Parathyroid adenoma (tissue), 2 donors: ENCODE results near the gene COX8A.

Experiments
- H2AFZ ChIP-seq: fragments of 300-600 bp; sonication (generic); one replicate; pipeline ENCODE4 v1.7.0; 2017; ENCODE audit warnings: antibody characterized with exemption, mild to moderate bottlenecking
- H3K27ac ChIP-seq: fragments of 300-600 bp; sonication (generic); one replicate; pipeline ENCODE4 v1.7.0; 2017
- H3K27me3 ChIP-seq: fragments of 300-600 bp; sonication (generic); one replicate; pipeline ENCODE4 v1.7.0; 2017; ENCODE audit warnings: low read length; ENCODE audit not compliant: control insufficient read depth, insufficient read depth
- H3K36me3 ChIP-seq: fragments of 300-600 bp; sonication (generic); one replicate; pipeline ENCODE4 v1.7.0; 2017; ENCODE audit warnings: low read length; ENCODE audit not compliant: control insufficient read depth, insufficient read depth
- H3K4me1 ChIP-seq: fragments of 300-600 bp; sonication (generic); one replicate; pipeline ENCODE4 v1.7.0; 2017; ENCODE audit warnings: control low read depth
- H3K4me2 ChIP-seq: fragments of 300-600 bp; sonication (generic); one replicate; pipeline ENCODE4 v1.7.0; 2017; ENCODE audit warnings: low read length
- H3K4me3 ChIP-seq: fragments of 300-600 bp; sonication (generic); one replicate; pipeline ENCODE4 v1.7.0; 2017; ENCODE audit warnings: low read depth, low read length
- H3K79me2 ChIP-seq: fragments of 300-600 bp; sonication (generic); one replicate; pipeline ENCODE4 v1.7.0; 2017; ENCODE audit warnings: control low read depth
- H3K9ac ChIP-seq: fragments of 300-600 bp; sonication (generic); one replicate; pipeline ENCODE4 v1.7.0; 2017; ENCODE audit warnings: mild to moderate bottlenecking
- H3K9me3 ChIP-seq: fragments of 300-600 bp; sonication (generic); one replicate; pipeline ENCODE4 v1.7.0; 2017; ENCODE audit warnings: low read length; ENCODE audit not compliant: control insufficient read depth
- TF ChIP-seq, protein P1 (sequence below): fragments of 300-600 bp; sonication (generic); IDR thresholded peaks from one replicate; pipeline ENCODE4 v1.7.0; 2017; ENCODE audit warnings: antibody characterized with exemption, mild to moderate bottlenecking
- donor health status: primary hyperparathyroidism.

COX8A gene

DNA sequence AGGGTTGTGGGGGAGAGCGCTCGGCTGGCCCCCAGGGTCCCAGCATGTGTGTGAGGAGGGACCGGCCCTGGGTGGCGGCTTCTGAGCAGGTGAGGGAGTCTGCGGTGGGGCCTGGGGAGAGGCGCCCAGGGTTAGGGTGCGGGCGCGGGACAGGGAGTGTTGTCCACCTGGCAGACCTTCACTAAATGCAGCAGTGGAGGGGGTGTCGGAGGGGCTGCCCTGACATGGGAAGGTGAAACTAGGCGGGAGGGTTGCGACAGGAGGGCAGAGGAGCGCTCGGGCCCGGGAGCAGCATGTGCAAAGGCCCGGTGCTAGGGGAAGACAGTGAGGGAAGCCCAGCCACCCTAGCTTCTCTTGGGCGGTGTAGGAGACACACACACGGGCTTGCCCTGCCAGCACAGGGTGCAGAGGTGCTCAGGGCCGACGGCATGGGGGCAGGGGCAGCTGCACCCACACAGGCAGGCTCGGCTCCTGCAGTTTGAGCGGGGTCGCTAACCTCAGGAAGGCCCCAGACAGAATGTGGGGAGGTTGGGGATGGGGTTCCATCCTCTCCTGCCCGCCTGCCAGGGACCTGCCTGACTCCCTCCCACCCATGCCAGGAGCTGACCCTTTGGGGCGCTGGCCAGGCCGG lies 34.0 kb downstream of the COX8A start:
- Histone ChIP-seq H3K36me3 (no peaks in the 10 kb centered on the region), H3K9me3 (no peaks in the 10 kb centered on the region), H3K79me2 (no peaks in the 10 kb centered on the region), H3K27me3 (no peaks in the 10 kb centered on the region), H3K4me2 (peak overlapping the region; percentile 61), H3K4me1 (no peaks in the 10 kb centered on the region), H3K4me3 (no peak overlapping the region), H3K9ac (no peak overlapping the region), H3K27ac (no peak overlapping the region), H2AFZ (no peak overlapping the region)
- TF ChIP-seq, protein P1, sequence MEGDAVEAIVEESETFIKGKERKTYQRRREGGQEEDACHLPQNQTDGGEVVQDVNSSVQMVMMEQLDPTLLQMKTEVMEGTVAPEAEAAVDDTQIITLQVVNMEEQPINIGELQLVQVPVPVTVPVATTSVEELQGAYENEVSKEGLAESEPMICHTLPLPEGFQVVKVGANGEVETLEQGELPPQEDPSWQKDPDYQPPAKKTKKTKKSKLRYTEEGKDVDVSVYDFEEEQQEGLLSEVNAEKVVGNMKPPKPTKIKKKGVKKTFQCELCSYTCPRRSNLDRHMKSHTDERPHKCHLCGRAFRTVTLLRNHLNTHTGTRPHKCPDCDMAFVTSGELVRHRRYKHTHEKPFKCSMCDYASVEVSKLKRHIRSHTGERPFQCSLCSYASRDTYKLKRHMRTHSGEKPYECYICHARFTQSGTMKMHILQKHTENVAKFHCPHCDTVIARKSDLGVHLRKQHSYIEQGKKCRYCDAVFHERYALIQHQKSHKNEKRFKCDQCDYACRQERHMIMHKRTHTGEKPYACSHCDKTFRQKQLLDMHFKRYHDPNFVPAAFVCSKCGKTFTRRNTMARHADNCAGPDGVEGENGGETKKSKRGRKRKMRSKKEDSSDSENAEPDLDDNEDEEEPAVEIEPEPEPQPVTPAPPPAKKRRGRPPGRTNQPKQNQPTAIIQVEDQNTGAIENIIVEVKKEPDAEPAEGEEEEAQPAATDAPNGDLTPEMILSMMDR = no peak

DNA sequence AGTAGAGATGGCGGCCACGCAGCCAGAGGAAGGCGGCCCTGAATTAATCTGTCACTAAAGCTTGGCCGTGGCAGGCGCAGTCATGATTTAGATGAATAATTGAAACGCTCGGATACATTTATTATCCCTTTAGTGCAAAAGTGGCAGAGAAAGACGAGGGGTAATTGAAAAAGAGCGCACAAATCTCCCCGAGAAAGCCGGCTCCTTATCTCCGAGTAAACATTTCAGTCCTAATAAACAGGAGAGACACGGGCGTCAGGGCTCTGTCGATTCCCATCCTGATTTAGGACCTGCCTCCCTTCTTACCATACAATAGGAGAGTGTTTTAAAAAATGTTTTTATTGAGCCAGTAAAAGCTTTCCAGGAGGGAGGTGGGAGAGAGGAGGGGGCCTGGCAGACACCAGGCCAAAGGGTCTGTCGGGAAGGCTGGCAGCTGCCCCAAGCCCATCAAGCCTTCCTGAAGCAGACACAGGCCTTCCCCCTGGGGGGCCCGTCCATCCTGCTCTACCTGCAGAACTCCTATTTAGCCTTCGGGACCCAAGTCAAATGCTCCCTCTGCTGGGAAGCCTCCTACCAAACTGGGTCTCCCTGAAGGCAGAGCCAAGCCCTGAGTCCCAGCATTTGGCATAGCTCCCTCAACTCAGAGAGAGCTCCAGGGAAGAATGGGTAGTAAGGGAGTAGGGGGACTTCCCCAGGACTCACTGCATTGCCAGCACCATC lies 34.7 kb downstream of the COX8A start:
- Histone ChIP-seq H3K9me3 (no peaks in the 10 kb centered on the region), H3K27ac (no peak overlapping the region), H3K4me3 (no peak overlapping the region), H2AFZ (no peak overlapping the region), H3K79me2 (no peaks in the 10 kb centered on the region), H3K27me3 (no peaks in the 10 kb centered on the region), H3K4me1 (no peaks in the 10 kb centered on the region), H3K4me2 (no peak overlapping the region), H3K36me3 (no peaks in the 10 kb centered on the region), H3K9ac (no peak overlapping the region)
- TF ChIP-seq, protein P1 = no peak

DNA sequence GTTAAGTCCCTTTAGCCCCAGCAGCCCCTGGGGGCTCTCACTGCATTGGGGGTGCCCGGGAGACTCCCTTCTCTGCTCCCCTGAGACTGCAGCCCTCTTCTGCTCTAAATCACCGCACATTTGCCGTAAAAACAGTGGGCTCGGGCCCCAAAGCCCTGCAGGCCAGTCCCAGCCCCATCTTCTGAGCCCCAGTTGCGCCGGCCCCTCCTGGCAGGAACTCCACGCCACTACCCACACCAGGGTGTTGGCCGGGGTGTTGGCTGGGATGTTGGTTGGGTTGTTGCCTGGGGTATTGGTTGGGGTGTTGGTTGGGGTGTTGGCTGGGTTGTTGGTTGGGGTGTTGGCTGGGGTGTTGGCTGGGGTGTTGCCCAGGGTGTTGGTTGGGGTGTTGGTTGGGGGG lies 35.3 kb downstream of the COX8A start:
- Histone ChIP-seq H3K4me2 (no peak overlapping the region), H3K4me3 (no peak overlapping the region), H3K9ac (no peak overlapping the region), H3K9me3 (no peaks in the 10 kb centered on the region), H3K79me2 (no peaks in the 10 kb centered on the region), H2AFZ (no peak overlapping the region), H3K27ac (no peak overlapping the region), H3K36me3 (no peaks in the 10 kb centered on the region), H3K4me1 (no peaks in the 10 kb centered on the region), H3K27me3 (no peaks in the 10 kb centered on the region)
- TF ChIP-seq, protein P1 = no peak

DNA sequence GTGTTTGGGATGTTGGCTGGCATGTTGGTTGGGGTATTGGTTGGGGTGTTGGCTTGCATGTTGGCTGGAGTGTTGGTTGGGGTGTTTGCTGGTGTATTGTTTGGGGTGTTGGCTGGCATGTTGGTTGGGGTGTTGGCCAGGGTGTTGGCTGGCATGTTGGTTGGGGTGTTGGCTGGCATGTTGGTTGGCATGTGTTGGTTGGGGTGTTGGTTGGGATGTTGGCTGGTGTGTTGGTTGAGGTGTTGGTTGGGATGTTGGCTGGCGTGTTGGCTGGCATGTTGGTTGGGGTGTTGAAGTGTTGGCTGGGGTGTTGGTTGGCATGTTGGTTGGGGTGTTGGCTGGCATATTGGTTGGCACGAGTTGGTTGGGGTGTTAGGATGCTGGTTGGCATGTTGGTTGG lies 36.4 kb downstream of the COX8A start:
- Histone ChIP-seq H3K79me2 (no peaks in the 10 kb centered on the region), H3K27ac (no peak overlapping the region), H3K4me3 (no peak overlapping the region), H3K9ac (no peak overlapping the region), H3K36me3 (no peaks in the 10 kb centered on the region), H3K4me1 (no peaks in the 10 kb centered on the region), H3K4me2 (no peak overlapping the region), H2AFZ (no peak overlapping the region), H3K9me3 (no peaks in the 10 kb centered on the region), H3K27me3 (no peaks in the 10 kb centered on the region)
- TF ChIP-seq, protein P1 = no peak

DNA sequence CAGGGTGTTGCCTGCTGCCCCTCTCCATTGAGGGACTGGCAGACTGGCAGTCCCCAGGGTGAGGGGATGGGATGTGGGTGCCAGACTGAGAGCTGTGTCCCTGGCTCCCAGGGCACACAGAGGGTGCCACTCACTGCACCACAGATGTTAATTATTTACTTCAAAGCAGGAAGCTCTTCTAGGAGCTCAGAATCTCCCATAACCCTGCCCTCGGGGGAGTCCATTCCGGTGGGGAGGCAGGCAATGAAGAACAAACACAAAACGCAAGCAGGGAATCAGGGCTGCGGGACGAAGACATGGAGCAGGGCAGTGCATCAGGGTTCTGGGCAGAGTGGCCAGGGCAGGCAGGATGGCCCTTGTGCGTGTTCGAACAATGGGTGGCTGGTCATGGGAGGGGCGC lies 37.0 kb downstream of the COX8A start:
- TF ChIP-seq, protein P1 = no peak
- Histone ChIP-seq H3K9me3 (no peaks in the 10 kb centered on the region), H2AFZ (no peak overlapping the region), H3K36me3 (no peaks in the 10 kb centered on the region), H3K4me1 (no peaks in the 10 kb centered on the region), H3K4me3 (no peak overlapping the region), H3K79me2 (no peaks in the 10 kb centered on the region), H3K27ac (no peak overlapping the region), H3K4me2 (no peak overlapping the region), H3K9ac (no peak overlapping the region), H3K27me3 (no peaks in the 10 kb centered on the region)
